ENCODE data around the gene GK. TPM values are rescaled to one million over a fixed set of nuclear protein-coding genes. Genes with fewer than 3 reads are reported as not detected.

GK gene
- total and polyA plus RNA-seq, 2 donors (not counting 3 experiments of a cell fraction or from before 2014, with no cell fraction given): 2.7 to 7.6 TPM

- H3K4me2 ChIP-seq (ENCODE audit: insufficient read depth, low read length): no peak overlapping the region
- FAIRE-seq: no peak
- DNase-seq (ENCODE audit: low read depth, low spot score): no peak
- H3K9me3 ChIP-seq (replicated peaks; ENCODE audit: control insufficient read depth, insufficient read depth, low read length): no peaks in the 10 kb centered on the region
- ChIA-PET CTCF (no interaction called here), POLR2A (no interaction called here)
- no peaks in the 10 kb centered on the region for H3K9me1 ChIP-seq (replicated peaks; ENCODE audit: control insufficient read depth, extremely low read depth, insufficient read depth, low read length)
- dilution Hi-C loops (cut with MboI; ENCODE audit: extremely low pct_ligation_motif_present, low sequenced_read_pairs) (no loop called here), intact Hi-C loops (cut with micrococcal nuclease) (no loop called here)
- TF ChIP-seq EZH2 (IDR thresholded peaks at IDR 0.05; ENCODE audit: borderline replicate concordance, low read depth, low read length, severe bottlenecking) (no peak), POLR2A (IDR thresholded peaks at IDR 0.05; ENCODE audit: low read depth, low read length) (no peak), GATA2 (IDR thresholded peaks at IDR 0.05; ENCODE audit: insufficient read depth, insufficient read length, low read depth, low read length) (no peak), POLR2AphosphoS5 (IDR thresholded peaks at IDR 0.05; ENCODE audit: insufficient read depth, low read depth, low read length) (no peak), JUN (IDR thresholded peaks at IDR 0.05; ENCODE audit: borderline replicate concordance, insufficient read depth, insufficient read length, low read depth) (no peak), MYC (IDR thresholded peaks at IDR 0.05; ENCODE audit: low read depth, low read length) (no peak), FOS (IDR thresholded peaks at IDR 0.05; ENCODE audit: borderline replicate concordance, insufficient read depth, low read length) (no peak)
- TF ChIP-seq, protein P1, sequence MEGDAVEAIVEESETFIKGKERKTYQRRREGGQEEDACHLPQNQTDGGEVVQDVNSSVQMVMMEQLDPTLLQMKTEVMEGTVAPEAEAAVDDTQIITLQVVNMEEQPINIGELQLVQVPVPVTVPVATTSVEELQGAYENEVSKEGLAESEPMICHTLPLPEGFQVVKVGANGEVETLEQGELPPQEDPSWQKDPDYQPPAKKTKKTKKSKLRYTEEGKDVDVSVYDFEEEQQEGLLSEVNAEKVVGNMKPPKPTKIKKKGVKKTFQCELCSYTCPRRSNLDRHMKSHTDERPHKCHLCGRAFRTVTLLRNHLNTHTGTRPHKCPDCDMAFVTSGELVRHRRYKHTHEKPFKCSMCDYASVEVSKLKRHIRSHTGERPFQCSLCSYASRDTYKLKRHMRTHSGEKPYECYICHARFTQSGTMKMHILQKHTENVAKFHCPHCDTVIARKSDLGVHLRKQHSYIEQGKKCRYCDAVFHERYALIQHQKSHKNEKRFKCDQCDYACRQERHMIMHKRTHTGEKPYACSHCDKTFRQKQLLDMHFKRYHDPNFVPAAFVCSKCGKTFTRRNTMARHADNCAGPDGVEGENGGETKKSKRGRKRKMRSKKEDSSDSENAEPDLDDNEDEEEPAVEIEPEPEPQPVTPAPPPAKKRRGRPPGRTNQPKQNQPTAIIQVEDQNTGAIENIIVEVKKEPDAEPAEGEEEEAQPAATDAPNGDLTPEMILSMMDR (IDR thresholded peaks at IDR 0.05; ENCODE audit: extremely low read depth in 1 of 2, insufficient read depth in 1 of 2, low read depth in 1 of 2, low read length in 2 of 2): no peak
- TF ChIP-seq, protein P2, sequence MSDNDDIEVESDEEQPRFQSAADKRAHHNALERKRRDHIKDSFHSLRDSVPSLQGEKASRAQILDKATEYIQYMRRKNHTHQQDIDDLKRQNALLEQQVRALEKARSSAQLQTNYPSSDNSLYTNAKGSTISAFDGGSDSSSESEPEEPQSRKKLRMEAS (IDR thresholded peaks at IDR 0.05; ENCODE audit: insufficient read depth, insufficient read length): no peak
- H3K4me1 ChIP-seq (ENCODE audit: control insufficient read depth, extremely low read depth, insufficient read depth, low read length): peaks cover 2% of the 10 kb centered on the region
- H2AFZ ChIP-seq (ENCODE audit: low read depth, low read length): no peak overlapping the region
- H4K20me1 ChIP-seq (replicated peaks; ENCODE audit: control insufficient read depth, extremely low read depth, insufficient read depth, low read length): no peaks in the 10 kb centered on the region
- no peak overlapping the region for H3K9ac ChIP-seq (replicated peaks; ENCODE audit: extremely low read depth, insufficient read depth, low read length)
- H3K27ac ChIP-seq (ENCODE audit: insufficient read depth, low read depth, low read length): no peak overlapping the region
- H3K36me3 ChIP-seq (ENCODE audit: control insufficient read depth in 2 of 2, extremely low read depth in 1 of 2, insufficient read depth in 2 of 2, low read length in 2 of 2): no peaks in the 10 kb centered on the region
- no TSS peak for BruUV-seq (replicated peaks)
- no peaks in the 10 kb centered on the region for H3K27me3 ChIP-seq (ENCODE audit: control insufficient read depth in 2 of 2, insufficient read depth in 2 of 2, low read length in 2 of 2)
- no peaks in the 10 kb centered on the region for H3K79me2 ChIP-seq (ENCODE audit: control insufficient read depth, insufficient read depth, low read length)
- H3K4me3 ChIP-seq (replicated peaks in 1 of 3; ENCODE audit: insufficient read depth in 1 of 3, low read depth in 1 of 3, low read length in 3 of 3): no peak overlapping the region
Observed at GRCh38 chrX:30663322-30663721, 10.1 kb downstream of the GK start.
